ENCODE measurements around the gene GIPC3.

The GIPC3 gene

GRCh38 chr19:3606690-3607289 lies 21.5 kb downstream of the GIPC3 start, which contains the start of gene TBXA2R:
TBXA2R (minus strand) TSS chr19:3606875; CDS start chr19:3600634, 6,241 bp downstream.
- no peak for DNase-seq

DNA sequence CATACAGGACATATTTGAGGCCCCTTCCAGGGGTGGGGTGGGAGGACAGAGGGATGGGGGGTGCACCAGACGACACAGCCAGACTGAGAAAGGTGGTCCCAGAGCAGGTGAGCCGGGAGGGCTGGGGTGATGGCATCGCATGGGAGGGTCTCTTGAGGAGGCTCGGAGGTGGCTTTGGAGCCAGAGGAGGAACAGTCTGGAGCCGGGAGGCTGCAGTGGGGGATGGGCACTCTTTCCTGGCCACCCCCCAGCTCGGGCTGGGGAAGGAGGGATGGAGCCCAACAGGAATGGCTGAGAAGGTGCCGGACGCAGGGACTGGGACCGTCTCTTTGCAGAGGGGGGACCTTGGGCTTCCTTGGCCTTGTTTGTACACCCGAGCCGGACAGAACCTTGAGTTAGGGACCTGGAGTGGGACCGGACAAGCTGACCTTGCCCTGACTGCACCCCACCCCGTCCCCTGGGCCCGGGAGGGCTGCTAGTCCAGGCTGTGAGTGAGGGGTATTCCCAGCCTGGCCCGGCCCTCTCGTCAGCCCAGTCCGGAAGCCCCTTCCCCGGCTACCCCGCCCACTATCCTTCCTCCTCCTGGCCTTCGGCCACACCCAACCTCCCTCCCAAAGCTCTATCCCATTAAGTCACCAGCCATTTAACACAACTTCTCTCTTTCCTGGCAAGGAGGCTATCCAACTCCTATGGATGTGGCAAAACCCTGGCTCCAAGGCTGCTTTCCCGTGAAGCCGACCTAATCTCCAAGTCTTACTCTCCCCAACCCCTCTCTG lies 22.2 kb downstream of the GIPC3 start:
- DNase-seq, result no peak

- no peak for DNase-seq
Observed at GRCh38 chr19:3608079-3608641, 22.9 kb downstream of the GIPC3 start.

DNA sequence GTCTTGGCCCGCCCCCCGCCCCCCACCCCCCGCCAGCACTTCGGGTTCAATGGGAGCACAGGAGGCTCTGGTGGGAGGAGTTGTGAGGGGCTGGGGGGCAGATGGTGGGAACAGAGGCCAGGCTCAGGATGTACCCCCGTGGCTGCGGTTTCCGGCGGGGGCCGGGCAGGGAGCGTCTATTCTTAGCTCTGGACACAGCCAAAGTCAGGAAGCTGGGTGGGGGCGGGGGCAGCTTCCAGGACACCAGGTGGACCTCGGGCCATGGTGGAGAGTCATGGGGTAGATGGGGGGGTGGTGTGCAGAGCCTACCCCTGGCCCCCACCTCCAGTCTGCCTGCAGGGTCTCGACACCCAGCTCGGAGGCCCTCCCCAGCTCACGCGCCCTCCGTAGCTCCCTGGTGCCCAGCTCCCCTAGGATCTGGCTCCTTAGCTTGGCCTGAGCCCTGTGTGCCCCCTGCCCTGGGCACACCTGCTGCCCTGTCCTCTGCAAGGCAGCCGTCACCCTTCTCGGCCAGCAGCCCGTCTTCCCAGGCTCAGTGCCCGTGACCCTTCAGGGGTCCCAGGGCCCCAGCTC lies 23.6 kb downstream of the GIPC3 start:
- DNase-seq, result no peak

DNA sequence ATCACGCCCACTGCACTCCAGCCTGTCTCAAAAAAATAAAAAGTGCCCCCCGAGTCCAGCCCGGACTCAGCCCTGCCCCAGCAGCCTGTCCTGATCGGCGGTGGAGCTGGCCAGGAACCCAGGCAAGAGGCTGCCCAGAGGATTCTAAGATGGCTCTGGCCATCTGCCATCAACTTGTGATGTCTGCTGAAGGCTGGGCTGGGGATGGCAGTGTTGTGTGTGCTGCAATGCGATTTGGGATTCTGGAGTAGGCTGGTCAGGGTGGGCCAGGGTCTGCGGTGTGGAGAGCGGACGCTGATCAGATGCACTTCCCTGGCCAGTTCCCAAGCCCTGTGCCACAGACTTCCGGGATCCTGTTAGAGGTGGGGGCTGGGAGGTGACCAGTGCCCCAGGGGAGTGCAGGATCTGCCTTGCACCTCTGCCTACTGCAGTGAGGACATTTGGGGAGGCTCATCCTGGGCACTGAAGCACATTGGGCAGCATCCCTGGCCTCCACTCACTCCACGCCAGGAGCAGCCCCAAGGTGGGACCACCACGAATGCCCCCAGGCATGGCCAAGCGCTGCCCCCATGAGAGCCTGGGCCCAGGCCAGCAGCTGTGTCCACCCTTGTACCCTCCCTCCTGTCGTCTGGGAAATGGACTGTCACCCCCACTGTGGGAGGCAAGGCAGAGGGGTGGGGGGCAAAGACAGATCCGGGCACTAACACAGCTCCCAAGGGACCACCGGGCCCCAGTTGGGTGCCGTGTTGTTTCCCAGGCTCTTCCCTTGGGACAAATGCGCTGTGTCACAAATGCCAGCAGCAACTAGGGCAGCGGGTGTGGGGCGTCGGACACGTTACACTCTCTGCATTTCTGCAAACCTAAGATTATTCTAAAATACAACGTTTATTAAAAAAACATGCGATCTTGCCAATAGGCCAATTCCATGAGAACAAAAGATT lies 24.8 kb downstream of the GIPC3 start:
- DNase-seq, result no peak

DNA sequence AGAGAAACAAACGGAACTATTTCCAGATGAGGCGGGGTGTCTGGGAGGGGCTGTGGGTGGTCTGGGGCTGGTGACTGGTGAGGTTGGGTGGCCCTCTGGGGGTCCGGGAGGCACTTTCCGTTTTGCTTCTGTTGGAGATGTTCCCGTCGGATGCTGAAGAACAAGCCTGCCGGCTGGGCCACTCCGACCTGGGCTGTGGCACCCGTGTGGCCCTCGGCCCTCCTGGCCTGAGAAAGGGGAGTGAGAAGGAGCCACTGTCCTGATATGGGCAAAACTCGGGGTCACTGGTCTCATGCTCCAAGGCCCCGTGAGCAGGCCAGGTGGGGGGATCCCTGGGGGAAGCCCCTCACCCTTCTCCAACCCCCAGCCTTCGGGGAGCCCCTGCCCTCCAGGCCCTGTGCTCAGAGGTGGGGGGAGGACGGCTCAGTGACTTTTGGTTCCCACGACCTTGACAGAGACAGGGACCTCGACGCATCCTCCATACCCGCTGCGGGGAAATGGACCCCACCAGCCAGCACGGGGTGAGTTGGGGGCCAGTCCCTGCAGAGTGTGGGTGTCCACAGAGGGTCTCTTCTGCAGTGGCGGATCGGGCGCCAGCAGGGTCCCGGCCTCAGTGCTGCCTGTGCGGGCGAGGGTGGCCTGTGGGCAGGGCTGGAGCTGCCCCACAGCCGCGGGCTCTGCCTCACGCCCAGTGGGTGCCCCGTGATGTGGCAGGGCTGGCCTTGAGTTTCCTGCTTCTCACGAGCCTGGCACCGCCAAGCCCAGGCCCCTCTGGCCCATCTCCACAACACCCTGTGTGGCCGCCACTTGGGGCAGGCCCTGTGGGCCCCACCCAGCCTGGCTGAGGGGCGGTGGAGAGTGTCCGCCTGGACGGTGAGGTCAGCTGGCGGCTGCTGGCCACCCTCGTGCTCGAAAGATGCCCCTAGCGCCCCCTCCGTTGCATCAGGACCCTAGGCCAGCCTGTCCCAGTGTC lies 25.8 kb downstream of the GIPC3 start:
- no peak for DNase-seq

- no peak for DNase-seq
Observed at GRCh38 chr19:3611841-3612240, 26.6 kb downstream of the GIPC3 start.

GRCh38 chr19:3612330-3612729 lies 27.1 kb downstream of the GIPC3 start:
- no peak for DNase-seq

GRCh38 chr19:3612901-3613741 lies 27.8 kb downstream of the GIPC3 start:
- DNase-seq, result no peak

- DNase-seq, result no peak
Observed at GRCh38 chr19:3613818-3614661, 28.8 kb downstream of the GIPC3 start.

DNA sequence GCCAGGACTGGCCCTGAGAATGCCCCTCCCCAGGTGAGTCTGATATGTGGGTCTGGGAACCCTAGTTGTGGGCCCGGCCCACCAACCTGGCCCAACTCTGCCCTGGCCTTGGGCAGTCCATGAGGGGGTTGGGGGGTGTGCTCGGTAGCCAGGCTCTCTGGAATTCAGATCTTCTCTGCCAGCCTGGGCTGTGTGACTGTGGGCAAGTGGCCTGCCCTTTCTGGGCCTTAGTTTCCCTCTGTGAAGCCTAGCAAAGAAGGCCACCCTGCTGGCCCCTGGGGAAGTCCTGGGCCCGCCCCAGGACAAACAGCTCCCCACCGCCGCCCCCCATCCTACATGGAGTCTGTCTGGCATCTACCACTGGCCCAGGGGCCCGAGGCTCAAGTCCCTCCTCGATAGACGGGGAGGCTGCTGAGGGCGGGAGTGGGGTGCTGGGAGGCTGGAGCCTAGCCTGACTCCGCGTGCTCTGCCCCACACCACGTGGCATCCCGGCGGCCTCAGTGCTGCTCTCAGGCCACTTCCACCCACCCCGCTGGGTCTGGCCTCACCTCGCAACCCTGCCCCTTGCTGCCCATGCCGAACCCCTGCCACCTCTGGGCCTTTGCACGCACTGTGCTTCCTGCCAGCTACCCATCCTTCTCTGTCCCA lies 29.7 kb downstream of the GIPC3 start:
- DNase-seq, result no peak

DNA sequence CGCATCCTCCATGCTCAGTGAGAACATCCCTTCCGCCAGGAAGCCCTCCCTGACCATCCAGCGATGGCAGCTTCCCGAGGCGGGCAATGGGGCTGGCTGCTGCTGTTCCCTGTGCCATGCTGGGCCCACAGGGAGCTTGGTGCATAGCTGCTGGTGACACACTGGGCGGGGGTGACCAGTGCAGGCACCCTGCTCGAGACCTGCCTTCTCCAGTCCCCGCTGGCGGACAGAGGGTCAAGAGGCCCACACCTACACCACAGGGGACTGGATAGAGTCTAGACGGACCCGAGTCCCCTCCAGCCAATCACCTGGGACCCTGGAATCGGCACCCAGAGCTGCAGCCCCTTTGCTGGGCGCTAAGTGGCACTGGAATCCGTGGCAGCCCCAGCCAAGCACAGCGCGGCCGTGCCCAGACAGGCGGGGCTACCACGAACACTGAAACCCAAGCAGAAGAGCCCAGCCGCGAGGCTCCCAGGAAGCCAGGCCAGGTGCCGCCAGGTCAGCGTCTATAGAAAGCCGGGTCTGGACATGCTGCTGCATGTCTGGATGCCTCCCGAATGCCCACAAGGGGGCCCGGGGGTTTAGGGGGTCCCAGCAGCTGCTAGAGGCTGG lies 30.4 kb downstream of the GIPC3 start:
- no peak for DNase-seq

- DNase-seq, result no peak
Observed at GRCh38 chr19:3617463-3617862, 32.2 kb downstream of the GIPC3 start.

DNA sequence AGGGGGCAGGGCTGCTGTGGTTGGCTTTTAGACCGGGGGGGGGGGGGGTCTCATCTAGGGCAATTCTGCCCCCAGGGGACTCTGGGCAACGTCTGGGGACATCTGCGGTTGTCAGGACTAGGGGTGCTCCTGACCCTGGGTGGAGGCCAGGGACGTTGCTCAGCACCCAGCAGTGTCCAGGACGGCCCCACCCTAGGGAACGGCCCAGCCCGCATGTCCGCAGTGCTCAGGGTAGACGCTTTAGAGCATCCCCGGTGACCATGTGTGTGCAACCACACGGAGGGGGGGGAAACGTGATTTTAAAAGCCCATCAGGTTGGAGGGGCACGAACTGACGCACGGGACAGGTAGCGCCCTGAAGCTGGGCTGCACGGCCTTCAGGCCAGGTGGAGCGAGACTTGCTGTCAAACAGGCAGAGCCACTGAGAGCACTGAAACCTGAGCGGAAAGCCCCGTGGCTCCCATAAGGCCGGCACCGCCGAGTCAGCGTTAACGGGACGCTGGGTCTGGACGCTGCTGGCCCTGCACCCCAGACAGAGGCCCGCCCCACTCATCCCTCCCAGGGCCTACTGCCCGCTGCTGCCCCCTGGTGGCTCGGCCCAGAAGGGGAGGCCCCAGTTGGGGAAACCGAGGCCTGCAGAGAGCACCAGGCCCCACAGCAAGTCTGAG lies 33.0 kb downstream of the GIPC3 start:
- DNase-seq, result no peak

DNA sequence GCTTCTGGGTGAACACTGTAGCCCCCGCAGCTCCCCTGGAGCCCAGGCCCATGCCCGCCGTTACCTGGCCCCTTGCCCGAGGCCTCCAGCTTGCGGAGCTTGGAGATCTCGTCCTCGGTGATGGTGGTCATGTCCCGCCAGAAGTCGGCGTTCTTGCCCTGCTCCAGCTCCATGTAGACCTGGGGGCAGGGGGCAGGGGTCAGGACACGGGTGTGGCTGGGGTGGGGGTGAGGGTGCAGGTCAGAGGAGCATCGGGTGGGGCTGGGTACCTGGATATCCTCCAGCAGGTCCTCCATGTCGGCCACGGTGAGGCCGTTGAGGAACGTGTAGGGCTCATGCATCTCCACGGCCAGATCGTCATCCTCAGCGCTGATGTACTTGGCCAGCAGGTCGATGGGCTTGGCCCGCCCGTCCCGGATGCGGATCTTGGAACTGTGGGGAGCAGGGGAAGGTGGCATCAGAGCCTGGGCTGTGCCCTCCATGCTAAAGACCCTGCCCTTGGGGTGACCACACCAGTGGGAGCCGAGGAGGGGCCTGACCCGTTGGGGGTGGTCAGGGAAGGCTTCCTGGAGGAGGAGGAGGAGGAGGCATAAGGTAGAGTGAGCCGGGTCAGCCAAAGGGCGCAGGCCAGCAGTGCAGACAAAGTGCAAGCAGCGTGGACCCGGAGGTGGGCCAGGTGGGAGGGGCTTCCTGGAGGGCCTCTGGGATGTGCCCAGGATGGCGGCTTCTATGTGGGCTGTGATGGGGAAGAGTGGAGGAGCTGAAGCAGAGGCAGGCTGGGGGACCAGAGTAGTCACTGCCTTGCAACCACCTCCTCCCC lies 33.7 kb downstream of the GIPC3 start:
- DNase-seq, result no peak

GRCh38 chr19:3619631-3620012 lies 34.3 kb downstream of the GIPC3 start:
- DNase-seq, result no peak

DNA sequence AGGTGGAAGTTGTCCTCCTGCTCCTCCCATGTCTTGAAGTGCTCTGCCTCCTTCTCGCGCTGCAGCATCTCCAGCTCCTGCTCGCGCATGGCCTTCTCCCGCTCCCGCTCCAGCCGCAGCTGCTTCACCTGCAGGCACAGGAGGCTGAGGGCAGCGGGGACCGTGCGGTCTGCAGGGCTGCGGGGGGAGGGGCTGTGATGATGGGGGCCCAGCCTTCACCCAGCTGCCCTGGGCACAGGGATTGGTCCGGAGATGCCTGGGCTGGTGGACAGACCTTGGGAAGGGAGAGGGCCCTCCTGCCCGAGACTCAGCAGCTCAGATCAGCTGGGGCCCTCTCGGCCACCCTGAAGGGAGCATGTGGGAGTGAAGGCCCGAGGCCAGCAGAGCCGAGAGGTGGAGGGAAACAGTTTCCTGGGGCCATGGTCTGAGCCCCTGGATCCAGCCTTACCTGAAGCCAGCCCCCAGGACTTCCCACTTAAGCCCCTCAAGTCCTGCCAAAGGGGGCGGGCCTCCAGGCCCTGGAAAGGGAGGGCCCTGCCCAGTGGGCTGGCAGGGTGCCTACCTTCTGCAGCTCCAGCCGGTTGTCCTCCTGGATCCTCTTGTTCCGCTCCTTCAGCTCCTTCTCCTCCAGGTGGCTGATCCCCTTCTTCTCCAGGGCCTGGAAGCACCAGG lies 35.0 kb downstream of the GIPC3 start:
- no peak for DNase-seq
